Measurements from ENCODE around the gene SCPEP1.
"Not testable (repeated sequence)": the region's sequence is repeated elsewhere in the genome, so short reads cannot be mapped to it uniquely, and the experiment has no call there.

The SCPEP1 gene

GRCh38 chr17:56977673-56978395 is at the start of gene SCPEP1:
SCPEP1 (plus strand) TSS chr17:56978131; CDS start chr17:56978160, 29 bp downstream.
- DNase-seq, result peak; percentile 22 to 95 (median 84)

GRCh38 chr17:56928586-56928985 is 49.3 kb upstream of the SCPEP1 start:
- no peak for DNase-seq

- no peak for DNase-seq
Observed at GRCh38 chr17:56929362-56929969, 48.5 kb upstream of the SCPEP1 start.

- DNase-seq, result no peak
Observed at GRCh38 chr17:56930739-56931337, 47.1 kb upstream of the SCPEP1 start.

GRCh38 chr17:56933151-56933745 is 44.7 kb upstream of the SCPEP1 start:
- DNase-seq, result no peak

GRCh38 chr17:56933868-56934267 is 44.1 kb upstream of the SCPEP1 start:
- no peak for DNase-seq

- no peak for DNase-seq
Observed at GRCh38 chr17:56934280-56934679, 43.7 kb upstream of the SCPEP1 start.

- DNase-seq, result no peak
Observed at GRCh38 chr17:56935461-56935860, 42.5 kb upstream of the SCPEP1 start.

- DNase-seq, result no peak
Observed at GRCh38 chr17:56936697-56937322, 41.1 kb upstream of the SCPEP1 start.

- DNase-seq, result no peak
Observed at GRCh38 chr17:56937687-56938086, 40.2 kb upstream of the SCPEP1 start.

- DNase-seq, result not testable (repeated sequence)
Observed at GRCh38 chr17:56938206-56938605, 39.7 kb upstream of the SCPEP1 start.

- DNase-seq, result peak in 1 of 51 donors; percentile 3
Observed at GRCh38 chr17:56939869-56940484, 38.0 kb upstream of the SCPEP1 start.

- DNase-seq, result no peak
Observed at GRCh38 chr17:56943505-56944125, 34.3 kb upstream of the SCPEP1 start.

- DNase-seq, result no peak
Observed at GRCh38 chr17:56945938-56946505, 31.9 kb upstream of the SCPEP1 start.

GRCh38 chr17:56947741-56948140 is 30.2 kb upstream of the SCPEP1 start:
- no peak for DNase-seq

GRCh38 chr17:56948491-56948890 is 29.4 kb upstream of the SCPEP1 start:
- no peak for DNase-seq

GRCh38 chr17:56949595-56949994 is 28.3 kb upstream of the SCPEP1 start:
- no peak for DNase-seq

- DNase-seq, result no peak
Observed at GRCh38 chr17:56956992-56957391, 20.9 kb upstream of the SCPEP1 start.

GRCh38 chr17:56960596-56961538 is 17.1 kb upstream of the SCPEP1 start, which contains the start of gene COIL:
COIL (minus strand) TSS chr17:56961050; CDS start chr17:56961019, 31 bp downstream.
- DNase-seq, result peak; percentile 58 to 95 (median 85)
